Fibroblast of lung (primary cell): ENCODE data around the gene CEP170. TPM values are rescaled to one million over a fixed set of nuclear protein-coding genes. Genes with fewer than 3 reads are reported as not detected.
A peak's percentile ranks its signal among the peaks of the same experiment; 100 is the strongest.

Experiments
- DNase-seq, 2 donors: peaks; one replicate each; pipeline versions ENCODE4 v3.0.0 to v3.0.0-alpha.2; 2010; ENCODE audit warnings: low read depth in 2 of 2
- H2AFZ ChIP-seq: 2 replicates; pipeline ENCODE4 v1.5.1; 2012; ENCODE audit warnings: low read length, control low read depth, inconsistent platforms
- H3K27ac ChIP-seq: 2 replicates; pipeline ENCODE4 v1.5.1; 2011; ENCODE audit warnings: low read length, control low read depth; ENCODE audit not compliant: insufficient read depth
- H3K27me3 ChIP-seq: 2 replicates; pipeline ENCODE4 v1.5.1; 2011; ENCODE audit warnings: mild to moderate bottlenecking, low read length; ENCODE audit not compliant: control insufficient read depth, insufficient read depth
- H3K36me3 ChIP-seq: 2 replicates; pipeline ENCODE4 v1.5.1; 2011; ENCODE audit warnings: low read length; ENCODE audit not compliant: control insufficient read depth, insufficient read depth
- H3K4me1 ChIP-seq: 2 replicates; pipeline ENCODE4 v1.5.1; 2011; ENCODE audit warnings: low read length; ENCODE audit not compliant: control insufficient read depth, insufficient read depth; ENCODE audit errors: extremely low read depth
- H3K4me2 ChIP-seq: 2 replicates; pipeline ENCODE4 v1.5.1; 2011; ENCODE audit warnings: low read length, control low read depth; ENCODE audit not compliant: insufficient read depth; ENCODE audit errors: extremely low read depth
- H3K4me3 ChIP-seq, 4 experiments: fragments of 200-600 bp in 1 of 4; sonication (generic) in 1 of 4; replicated peaks in 1 of 4; 2 replicates each; pipeline ENCODE4 v1.5.1; 2011 to 2016; ENCODE audit warnings: low read length in 4 of 4, low read depth in 3 of 4, mild to moderate bottlenecking in 3 of 4, control low read depth in 2 of 4, inconsistent platforms in 1 of 4, mixed read lengths in 1 of 4; ENCODE audit not compliant: insufficient read depth in 1 of 4; ENCODE audit errors: control extremely low read depth in 1 of 4
- H3K79me2 ChIP-seq: 2 replicates; pipeline ENCODE4 v1.5.1; 2012; ENCODE audit warnings: mild to moderate bottlenecking, low read length, inconsistent platforms; ENCODE audit not compliant: control insufficient read depth, insufficient read depth
- H3K9ac ChIP-seq: 2 replicates; pipeline ENCODE4 v1.5.1; 2011; ENCODE audit warnings: mild to moderate bottlenecking, low read length, control low read depth; ENCODE audit not compliant: insufficient read depth
- H3K9me3 ChIP-seq: 2 replicates; pipeline ENCODE4 v1.5.1; 2012; ENCODE audit warnings: low read depth, low read length; ENCODE audit not compliant: control insufficient read depth, insufficient read depth
- H4K20me1 ChIP-seq: 2 replicates; pipeline ENCODE4 v1.5.1; 2011; ENCODE audit warnings: low read length; ENCODE audit not compliant: control insufficient read depth, insufficient read depth; ENCODE audit errors: extremely low read depth
- EZH2 ChIP-seq: IDR thresholded peaks from 2 replicates; pipeline ENCODE4 v1.5.1; 2012; ENCODE audit warnings: low read length, control low read depth, mild to moderate bottlenecking; ENCODE audit errors: missing control alignments
- polyA plus RNA-seq, 2 donors: library from polyadenylated mRNA; depleted of rRNA in 1 of 2; stranded (reverse) in 1 of 2; unstranded in 1 of 2; fragments of >200 nt; gene quantifications; 2 replicates each; pipeline ENCODE4 v1.2.1, GENCODE V29; 2011 to 2012; ENCODE audit warnings: missing spikeins in 1 of 2
- total RNA-seq: library from RNA; depleted of rRNA; stranded (reverse); fragments of >200 nt; gene quantifications from 2 replicates; pipeline ENCODE4 v1.2.1, GENCODE V29; 2014
- TF ChIP-seq, protein P1 (sequence below), 2 donors: IDR thresholded peaks in 1 of 2; conservative IDR thresholded peaks in 1 of 2; 1 replicate in 1 of 2; 2 replicates in 1 of 2; pipeline ENCODE4 v1.5.1; 2011 to 2012; ENCODE audit warnings: low read length in 2 of 2, control low read depth in 1 of 2, inconsistent platforms in 1 of 2, low read depth in 1 of 2, mild to moderate bottlenecking in 1 of 2

The CEP170 gene
- total and polyA plus RNA-seq, 2 donors (not counting 1 experiment from before 2014, with no cell fraction given), result 86.0 to 92.0 TPM

DNA sequence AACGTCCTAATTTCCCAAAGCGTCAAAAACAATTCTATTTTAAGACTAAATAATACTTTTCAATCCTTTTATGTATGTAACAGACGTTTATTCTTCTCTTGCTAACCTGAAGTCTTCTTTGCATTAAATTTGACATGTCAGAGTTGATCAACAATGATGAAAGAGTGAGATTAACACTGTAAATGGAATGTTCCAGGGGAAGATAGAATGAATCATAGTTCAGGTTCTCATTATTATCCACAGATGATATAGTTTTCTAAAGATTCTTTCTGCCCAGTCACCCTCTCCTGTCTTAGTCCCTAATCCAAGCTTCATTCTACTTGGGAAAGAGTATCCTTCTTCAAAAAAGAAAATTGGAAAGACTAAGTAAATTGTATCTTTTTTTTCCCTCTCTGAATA lies 39.6 kb upstream of the CEP170 start:
- Histone ChIP-seq H2AFZ (no peak overlapping the region), H3K9ac (no peak overlapping the region), H3K9me3 (no peaks in the 10 kb centered on the region), H3K27me3 (no peaks in the 10 kb centered on the region), H3K36me3 (peaks cover 3% of the 10 kb centered on the region), H3K4me1 (no peaks in the 10 kb centered on the region), H3K4me2 (no peak overlapping the region), H4K20me1 (no peaks in the 10 kb centered on the region), H3K27ac (no peak overlapping the region), H3K4me3 (no peak overlapping the region), H3K79me2 (peaks cover 7% of the 10 kb centered on the region)
- no peak for TF ChIP-seq EZH2
- TF ChIP-seq, protein P1, sequence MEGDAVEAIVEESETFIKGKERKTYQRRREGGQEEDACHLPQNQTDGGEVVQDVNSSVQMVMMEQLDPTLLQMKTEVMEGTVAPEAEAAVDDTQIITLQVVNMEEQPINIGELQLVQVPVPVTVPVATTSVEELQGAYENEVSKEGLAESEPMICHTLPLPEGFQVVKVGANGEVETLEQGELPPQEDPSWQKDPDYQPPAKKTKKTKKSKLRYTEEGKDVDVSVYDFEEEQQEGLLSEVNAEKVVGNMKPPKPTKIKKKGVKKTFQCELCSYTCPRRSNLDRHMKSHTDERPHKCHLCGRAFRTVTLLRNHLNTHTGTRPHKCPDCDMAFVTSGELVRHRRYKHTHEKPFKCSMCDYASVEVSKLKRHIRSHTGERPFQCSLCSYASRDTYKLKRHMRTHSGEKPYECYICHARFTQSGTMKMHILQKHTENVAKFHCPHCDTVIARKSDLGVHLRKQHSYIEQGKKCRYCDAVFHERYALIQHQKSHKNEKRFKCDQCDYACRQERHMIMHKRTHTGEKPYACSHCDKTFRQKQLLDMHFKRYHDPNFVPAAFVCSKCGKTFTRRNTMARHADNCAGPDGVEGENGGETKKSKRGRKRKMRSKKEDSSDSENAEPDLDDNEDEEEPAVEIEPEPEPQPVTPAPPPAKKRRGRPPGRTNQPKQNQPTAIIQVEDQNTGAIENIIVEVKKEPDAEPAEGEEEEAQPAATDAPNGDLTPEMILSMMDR (conservative IDR thresholded peaks at IDR 0.05 in 1 of 2, IDR thresholded peaks at IDR 0.05 in 1 of 2; ENCODE audit: low read depth in 1 of 2, low read length in 2 of 2), result no peak
- peak; percentile 31 to 77 for DNase-seq

DNA sequence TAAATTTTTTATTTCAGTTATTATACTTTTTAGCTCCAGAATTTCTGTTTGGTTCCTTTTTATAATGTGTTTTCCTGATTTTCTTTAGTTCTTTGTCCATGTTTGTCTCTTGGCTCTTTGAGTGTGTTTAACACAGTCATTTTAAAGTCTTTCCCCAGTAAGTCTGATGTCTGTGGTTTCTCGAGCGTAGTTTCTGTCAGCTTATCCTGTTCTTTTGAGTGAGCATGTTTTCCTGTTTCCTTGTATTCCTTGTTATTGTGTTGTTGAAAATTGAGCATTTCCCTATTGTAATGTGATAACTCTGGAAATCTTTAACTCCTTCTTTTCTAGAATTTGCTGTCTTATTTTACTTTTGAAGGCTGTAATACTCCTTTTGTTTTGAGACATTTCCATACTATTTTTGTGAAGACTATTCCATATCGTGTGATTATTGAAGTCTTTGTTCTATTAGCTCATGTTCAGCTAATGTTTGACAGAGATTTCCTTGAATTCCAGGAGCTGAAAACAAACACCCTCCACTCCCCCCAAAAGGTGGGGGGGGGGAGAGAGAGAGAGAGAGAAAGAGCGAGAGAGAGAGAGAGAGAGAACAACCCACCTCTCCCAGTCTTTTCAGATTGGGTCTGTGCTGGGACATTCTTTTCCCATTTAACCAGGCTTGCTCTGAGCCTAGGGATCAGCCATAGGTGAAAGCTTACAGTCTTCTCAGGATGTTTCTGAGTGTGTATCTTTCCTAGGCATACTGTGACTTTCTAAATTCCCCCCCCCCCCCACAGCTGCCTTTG lies 39.1 kb upstream of the CEP170 start:
- no peaks in the 10 kb centered on the region for H3K27me3 ChIP-seq
- no peak for DNase-seq
- TF ChIP-seq, protein P1 (conservative IDR thresholded peaks at IDR 0.05 in 1 of 2, IDR thresholded peaks at IDR 0.05 in 1 of 2; ENCODE audit: low read depth in 1 of 2, low read length in 2 of 2), result no peak
- TF ChIP-seq EZH2, result no peak
- H3K27ac ChIP-seq, result no peak overlapping the region
- peaks cover 7% of the 10 kb centered on the region for H3K79me2 ChIP-seq
- no peaks in the 10 kb centered on the region for H3K9me3 ChIP-seq
- H4K20me1 ChIP-seq, result no peaks in the 10 kb centered on the region
- peaks cover 3% of the 10 kb centered on the region for H3K36me3 ChIP-seq
- H2AFZ ChIP-seq, result no peak overlapping the region
- no peak overlapping the region for H3K9ac ChIP-seq
- no peak overlapping the region for H3K4me3 ChIP-seq
- no peaks in the 10 kb centered on the region for H3K4me1 ChIP-seq
- H3K4me2 ChIP-seq, result no peak overlapping the region

DNA sequence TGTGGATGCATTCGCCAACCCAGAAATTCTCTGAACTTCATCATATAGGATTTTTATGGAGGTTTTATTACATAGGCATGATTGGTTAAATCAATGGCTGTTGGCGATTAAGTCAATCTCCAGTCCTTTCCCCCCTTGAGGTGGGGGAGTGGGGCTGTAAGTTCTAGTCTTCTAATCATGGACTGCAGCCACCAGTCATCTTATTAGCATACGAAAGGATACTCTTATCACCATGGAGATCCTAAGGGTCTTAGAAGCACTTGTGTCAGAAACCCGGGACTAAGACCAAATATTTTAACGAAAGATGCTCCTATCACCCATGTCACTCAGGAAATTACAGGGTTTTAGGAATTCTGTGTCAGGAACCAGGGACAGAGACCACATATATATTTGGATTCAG lies 37.0 kb upstream of the CEP170 start:
- Histone ChIP-seq H3K4me2 (no peak overlapping the region), H2AFZ (no peak overlapping the region), H4K20me1 (no peaks in the 10 kb centered on the region), H3K27ac (no peak overlapping the region), H3K79me2 (peaks cover 7% of the 10 kb centered on the region), H3K4me3 (no peak overlapping the region), H3K9ac (no peak overlapping the region), H3K36me3 (peaks cover under 1% of the 10 kb centered on the region), H3K9me3 (no peaks in the 10 kb centered on the region), H3K27me3 (no peaks in the 10 kb centered on the region), H3K4me1 (peaks cover 7% of the 10 kb centered on the region)
- DNase-seq, result no peak
- no peak for TF ChIP-seq EZH2
